HepG2 (cell line): ENCODE measurements around the gene KBTBD13. TPM values are rescaled to one million over a fixed set of nuclear protein-coding genes. Genes with fewer than 3 reads are reported as not detected.

Experiments used
- ARNTL ChIP-seq: sonication (generic); formaldehyde crosslinking; IDR thresholded peaks from 2 replicates; pipeline ENCODE4 v1.4.0; 2020; ENCODE audit warnings: mild to moderate bottlenecking, missing genetic modification reagents
- CBX2 ChIP-seq, 2 experiments: fragments of 200-600 bp in 1 of 2; sonication (generic); formaldehyde crosslinking in 1 of 2; IDR thresholded peaks; 2 replicates each; pipeline versions ENCODE4 v1.7.0 to v1.8.1; 2018 to 2022; ENCODE audit warnings: low read depth in 2 of 2, low read length in 1 of 2, mild to moderate bottlenecking in 1 of 2, missing genetic modification reagents in 1 of 2
- NFE2 ChIP-seq: sonication (generic); formaldehyde crosslinking; IDR thresholded peaks from 2 replicates; pipeline ENCODE4 v1.4.0; 2020; ENCODE audit warnings: missing genetic modification reagents
- NFRKB ChIP-seq: fragments of 450-650 bp; IDR thresholded peaks from 2 replicates; pipeline ENCODE4 v1.6.1; 2017
- RFXAP ChIP-seq: sonication (generic); formaldehyde crosslinking; IDR thresholded peaks from 2 replicates; pipeline ENCODE4 v1.4.0; 2020; ENCODE audit warnings: missing genetic modification reagents, borderline replicate concordance
- SP1 ChIP-seq, 2 experiments: fragments of 450-650 bp in 1 of 2; sonication (generic) in 1 of 2; formaldehyde crosslinking in 1 of 2; IDR thresholded peaks; 2 replicates each; pipeline versions ENCODE4 v1.4.0 to v1.6.1; 2016 to 2020; ENCODE audit warnings: missing genetic modification reagents in 1 of 2
- YY1 ChIP-seq: IDR thresholded peaks from 2 replicates; pipeline ENCODE4 v1.6.1; 2011; ENCODE audit warnings: low read length, low read depth, moderate library complexity, mild to moderate bottlenecking; ENCODE audit not compliant: insufficient read depth, insufficient replicate concordance
- ZNF207 ChIP-seq: fragments of 450-650 bp; IDR thresholded peaks from 2 replicates; pipeline ENCODE4 v1.6.1; 2016; ENCODE audit warnings: antibody characterized with exemption, borderline replicate concordance
- ZNF253 ChIP-seq: sonication (generic); formaldehyde crosslinking; IDR thresholded peaks from 2 replicates; pipeline ENCODE4 v1.8.0; 2022; ENCODE audit warnings: mild to moderate bottlenecking, missing genetic modification reagents, borderline replicate concordance
- ZNF264 ChIP-seq: sonication (generic); formaldehyde crosslinking; IDR thresholded peaks from 2 replicates; pipeline ENCODE4 v1.4.0; 2020; ENCODE audit warnings: missing genetic modification reagents
- ZNF44 ChIP-seq: sonication (generic); formaldehyde crosslinking; IDR thresholded peaks from 2 replicates; pipeline ENCODE4 v1.5.1; 2020; ENCODE audit warnings: mild to moderate bottlenecking, missing genetic modification reagents
- ZNF549 ChIP-seq: sonication (generic); formaldehyde crosslinking; IDR thresholded peaks from 2 replicates; pipeline ENCODE4 v1.5.0; 2020; ENCODE audit warnings: missing genetic modification reagents
- ZNF709 ChIP-seq: sonication (generic); formaldehyde crosslinking; IDR thresholded peaks from 2 replicates; pipeline ENCODE4 v1.5.0; 2020; ENCODE audit warnings: mild to moderate bottlenecking, missing genetic modification reagents
- ZNF75D ChIP-seq: sonication (generic); formaldehyde crosslinking; IDR thresholded peaks from 2 replicates; pipeline ENCODE4 v1.8.1; 2023; ENCODE audit warnings: missing genetic modification reagents, mild to moderate bottlenecking, borderline replicate concordance
- polyA plus RNA-seq, 8 experiments: library from polyadenylated mRNA; depleted of rRNA in 3 of 8; stranded (reverse) in 7 of 8; unstranded in 1 of 8; fragments of >200 nt; fragmentation: Illumina TruSeq in 4 of 8; extraction: Trizol in 4 of 8; gene quantifications; 2 replicates each; pipeline versions ENCODE4 v1.2.1 to v1.2.3, GENCODE V29; 2011 to 2016; ENCODE audit warnings: low read depth in 4 of 8, missing spikeins in 1 of 8, mixed read lengths in 1 of 8; ENCODE audit not compliant: insufficient read depth in 1 of 8
- total RNA-seq, 5 experiments: library from RNA; depleted of rRNA; stranded (reverse); fragments of >200 nt; fragmentation: Illumina TruSeq; extraction: Trizol; gene quantifications; 2 replicates each; pipeline ENCODE4 v1.2.3, GENCODE V29; 2016; ENCODE audit warnings: low read depth in 1 of 5
- TF ChIP-seq, protein P1 (sequence below): sonication (generic); formaldehyde crosslinking; IDR thresholded peaks from 2 replicates; pipeline ENCODE4 v1.8.1; 2023; ENCODE audit warnings: mild to moderate bottlenecking, missing genetic modification reagents, borderline replicate concordance
- TF ChIP-seq, protein P2 (sequence below): sonication (generic); formaldehyde crosslinking; IDR thresholded peaks from 2 replicates; pipeline ENCODE4 v1.4.0; 2020; ENCODE audit warnings: missing genetic modification reagents, mild to moderate bottlenecking, borderline replicate concordance
- TF ChIP-seq, protein P3 (sequence below): IDR thresholded peaks from 2 replicates; pipeline ENCODE4 v1.6.1; 2016; ENCODE audit warnings: control low read depth
- TF ChIP-seq, protein P4 (sequence below): sonication (generic); formaldehyde crosslinking; IDR thresholded peaks from 2 replicates; pipeline ENCODE4 v1.5.0; 2020; ENCODE audit warnings: missing genetic modification reagents
- TF ChIP-seq, protein P5 (sequence below): sonication (generic); formaldehyde crosslinking; IDR thresholded peaks from 2 replicates; pipeline ENCODE4 v1.4.0; 2020; ENCODE audit warnings: mild to moderate bottlenecking, missing genetic modification reagents

The KBTBD13 gene
- total and polyA plus RNA-seq, 2 of the 13 experiments (the other 11 are each of a cell fraction or from before 2014, with no cell fraction given) = not detected

DNA sequence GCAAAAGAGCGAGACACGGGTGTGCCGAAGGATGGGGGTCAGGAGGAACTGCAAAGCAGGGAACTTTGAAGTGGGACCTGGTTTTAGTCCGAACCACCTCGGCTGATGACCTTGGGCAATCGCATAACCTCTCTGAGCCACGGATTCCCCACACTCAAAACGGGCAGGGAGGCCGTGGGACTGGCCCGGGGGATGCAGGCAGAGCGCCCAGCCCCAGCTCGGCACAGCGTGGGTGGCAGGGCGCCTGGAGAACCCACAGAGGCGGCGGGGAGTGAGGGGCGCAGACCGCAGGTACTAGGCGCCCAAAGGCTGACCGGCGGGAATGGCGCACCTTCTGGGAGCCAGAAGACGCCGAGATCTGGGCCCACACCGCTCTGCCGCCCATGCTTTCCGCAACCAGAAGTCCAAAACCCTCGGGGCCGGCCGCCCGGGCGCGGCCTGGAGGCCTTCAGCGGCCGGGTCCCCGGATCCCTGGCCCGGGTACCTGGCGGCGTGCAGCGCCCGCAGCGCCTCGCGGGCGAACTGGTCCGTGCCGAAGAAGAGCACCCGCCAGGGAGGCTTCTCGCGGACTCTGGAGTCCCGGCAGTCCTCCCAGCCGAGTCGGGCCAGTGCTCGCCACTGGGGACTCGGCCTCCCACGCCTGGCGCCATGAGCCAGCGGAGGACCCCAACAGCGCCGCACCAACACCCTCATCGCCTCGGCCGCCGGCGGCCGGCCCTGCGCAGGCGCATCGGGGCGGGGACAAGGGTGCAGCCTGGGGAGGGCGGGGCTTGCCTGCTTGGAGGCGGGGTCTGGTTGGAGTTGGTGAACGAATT, 47.4 kb upstream of the KBTBD13 start, which contains the start of gene MTFMT (continued):
- TF ChIP-seq ZNF709 (CRISPR knock-in tag) (no peak), ZNF207 (no peak), NFE2 (CRISPR knock-in tag) (no peak), ARNTL (CRISPR knock-in tag) (no peak), ZNF75D (CRISPR knock-in tag) (no peak), ZNF264 (CRISPR knock-in tag) (no peak), ZNF549 (no peak), ZNF44 (CRISPR knock-in tag) (no peak), ZNF253 (CRISPR knock-in tag) (no peak), SP1 (IDR thresholded peaks at IDR 0.05) (no peak), SP1 (CRISPR knock-in tag; IDR thresholded peaks at IDR 0.05) (peak; percentile 29; the same call in 1 of the 2 replicates), CBX2 (IDR thresholded peaks at IDR 0.05; ENCODE audit: low read depth, low read length) (no peak), CBX2 (CRISPR knock-in tag; IDR thresholded peaks at IDR 0.05; ENCODE audit: low read depth) (no peak), YY1 (peak; percentile 80), NFRKB (no peak), RFXAP (0 out of 2 replicates have a peak, but pooled peaks have one; percentile 60)
- TF ChIP-seq, protein P1, sequence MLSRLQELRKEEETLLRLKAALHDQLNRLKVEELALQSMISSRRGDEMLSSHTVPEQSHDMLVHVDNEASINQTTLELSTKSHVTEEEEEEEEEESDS = no peak
- TF ChIP-seq, protein P2, sequence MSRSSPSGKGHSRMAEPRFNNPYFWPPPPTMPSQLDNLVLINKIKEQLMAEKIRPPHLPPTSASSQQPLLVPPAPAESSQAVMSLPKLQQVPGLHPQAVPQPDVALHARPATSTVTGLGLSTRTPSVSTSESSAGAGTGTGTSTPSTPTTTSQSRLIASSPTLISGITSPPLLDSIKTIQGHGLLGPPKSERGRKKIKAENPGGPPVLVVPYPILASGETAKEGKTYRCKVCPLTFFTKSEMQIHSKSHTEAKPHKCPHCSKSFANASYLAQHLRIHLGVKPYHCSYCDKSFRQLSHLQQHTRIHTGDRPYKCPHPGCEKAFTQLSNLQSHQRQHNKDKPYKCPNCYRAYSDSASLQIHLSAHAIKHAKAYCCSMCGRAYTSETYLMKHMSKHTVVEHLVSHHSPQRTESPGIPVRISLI (CRISPR knock-in tag) = no peak
- TF ChIP-seq, protein P3, sequence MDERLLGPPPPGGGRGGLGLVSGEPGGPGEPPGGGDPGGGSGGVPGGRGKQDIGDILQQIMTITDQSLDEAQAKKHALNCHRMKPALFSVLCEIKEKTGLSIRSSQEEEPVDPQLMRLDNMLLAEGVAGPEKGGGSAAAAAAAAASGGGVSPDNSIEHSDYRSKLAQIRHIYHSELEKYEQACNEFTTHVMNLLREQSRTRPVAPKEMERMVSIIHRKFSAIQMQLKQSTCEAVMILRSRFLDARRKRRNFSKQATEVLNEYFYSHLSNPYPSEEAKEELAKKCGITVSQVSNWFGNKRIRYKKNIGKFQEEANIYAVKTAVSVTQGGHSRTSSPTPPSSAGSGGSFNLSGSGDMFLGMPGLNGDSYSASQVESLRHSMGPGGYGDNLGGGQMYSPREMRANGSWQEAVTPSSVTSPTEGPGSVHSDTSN (CRISPR knock-in tag) = no peak
- TF ChIP-seq, protein P4, sequence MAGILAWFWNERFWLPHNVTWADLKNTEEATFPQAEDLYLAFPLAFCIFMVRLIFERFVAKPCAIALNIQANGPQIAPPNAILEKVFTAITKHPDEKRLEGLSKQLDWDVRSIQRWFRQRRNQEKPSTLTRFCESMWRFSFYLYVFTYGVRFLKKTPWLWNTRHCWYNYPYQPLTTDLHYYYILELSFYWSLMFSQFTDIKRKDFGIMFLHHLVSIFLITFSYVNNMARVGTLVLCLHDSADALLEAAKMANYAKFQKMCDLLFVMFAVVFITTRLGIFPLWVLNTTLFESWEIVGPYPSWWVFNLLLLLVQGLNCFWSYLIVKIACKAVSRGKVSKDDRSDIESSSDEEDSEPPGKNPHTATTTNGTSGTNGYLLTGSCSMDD (CRISPR knock-in tag) = no peak
- TF ChIP-seq, protein P5, sequence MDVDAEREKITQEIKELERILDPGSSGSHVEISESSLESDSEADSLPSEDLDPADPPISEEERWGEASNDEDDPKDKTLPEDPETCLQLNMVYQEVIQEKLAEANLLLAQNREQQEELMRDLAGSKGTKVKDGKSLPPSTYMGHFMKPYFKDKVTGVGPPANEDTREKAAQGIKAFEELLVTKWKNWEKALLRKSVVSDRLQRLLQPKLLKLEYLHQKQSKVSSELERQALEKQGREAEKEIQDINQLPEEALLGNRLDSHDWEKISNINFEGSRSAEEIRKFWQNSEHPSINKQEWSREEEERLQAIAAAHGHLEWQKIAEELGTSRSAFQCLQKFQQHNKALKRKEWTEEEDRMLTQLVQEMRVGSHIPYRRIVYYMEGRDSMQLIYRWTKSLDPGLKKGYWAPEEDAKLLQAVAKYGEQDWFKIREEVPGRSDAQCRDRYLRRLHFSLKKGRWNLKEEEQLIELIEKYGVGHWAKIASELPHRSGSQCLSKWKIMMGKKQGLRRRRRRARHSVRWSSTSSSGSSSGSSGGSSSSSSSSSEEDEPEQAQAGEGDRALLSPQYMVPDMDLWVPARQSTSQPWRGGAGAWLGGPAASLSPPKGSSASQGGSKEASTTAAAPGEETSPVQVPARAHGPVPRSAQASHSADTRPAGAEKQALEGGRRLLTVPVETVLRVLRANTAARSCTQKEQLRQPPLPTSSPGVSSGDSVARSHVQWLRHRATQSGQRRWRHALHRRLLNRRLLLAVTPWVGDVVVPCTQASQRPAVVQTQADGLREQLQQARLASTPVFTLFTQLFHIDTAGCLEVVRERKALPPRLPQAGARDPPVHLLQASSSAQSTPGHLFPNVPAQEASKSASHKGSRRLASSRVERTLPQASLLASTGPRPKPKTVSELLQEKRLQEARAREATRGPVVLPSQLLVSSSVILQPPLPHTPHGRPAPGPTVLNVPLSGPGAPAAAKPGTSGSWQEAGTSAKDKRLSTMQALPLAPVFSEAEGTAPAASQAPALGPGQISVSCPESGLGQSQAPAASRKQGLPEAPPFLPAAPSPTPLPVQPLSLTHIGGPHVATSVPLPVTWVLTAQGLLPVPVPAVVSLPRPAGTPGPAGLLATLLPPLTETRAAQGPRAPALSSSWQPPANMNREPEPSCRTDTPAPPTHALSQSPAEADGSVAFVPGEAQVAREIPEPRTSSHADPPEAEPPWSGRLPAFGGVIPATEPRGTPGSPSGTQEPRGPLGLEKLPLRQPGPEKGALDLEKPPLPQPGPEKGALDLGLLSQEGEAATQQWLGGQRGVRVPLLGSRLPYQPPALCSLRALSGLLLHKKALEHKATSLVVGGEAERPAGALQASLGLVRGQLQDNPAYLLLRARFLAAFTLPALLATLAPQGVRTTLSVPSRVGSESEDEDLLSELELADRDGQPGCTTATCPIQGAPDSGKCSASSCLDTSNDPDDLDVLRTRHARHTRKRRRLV (CRISPR knock-in tag) = no peak
